HG03066 (cell line): Measurements from ENCODE around the gene FNTB.

ENCODE experiments used
- ATAC-seq: cut with Tn5 transposase; IDR thresholded peaks from one replicate; pipeline ENCODE4 v1.9.1; 2021; ENCODE audit warnings: low read depth; ENCODE audit not compliant: unreplicated experiment

FNTB gene

GRCh38 chr14:64952598-64953309 is 33.9 kb upstream of the FNTB start:
- no peak for ATAC-seq

GRCh38 chr14:64953310-64953654 is 33.4 kb upstream of the FNTB start:
- ATAC-seq = no peak

DNA sequence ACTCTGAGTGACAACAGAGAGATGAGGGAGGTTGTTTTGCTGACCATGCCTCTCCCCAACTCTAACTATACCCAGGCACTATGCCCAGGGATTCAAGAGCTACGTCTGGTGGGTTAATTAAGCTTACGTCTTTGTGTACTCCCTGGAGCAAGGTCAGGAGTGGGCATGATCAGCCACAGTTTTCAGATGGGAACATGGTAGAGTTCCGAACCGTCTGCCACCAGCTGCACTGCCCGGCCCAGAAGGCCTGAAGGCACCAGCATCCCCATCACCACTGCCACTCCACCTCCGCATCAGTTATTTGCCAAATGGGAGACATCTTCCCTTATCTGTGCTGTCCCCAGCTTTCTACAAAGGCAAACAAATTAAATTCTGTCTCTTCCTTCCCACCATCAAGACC is 33.0 kb upstream of the FNTB start:
- no peak for ATAC-seq

DNA sequence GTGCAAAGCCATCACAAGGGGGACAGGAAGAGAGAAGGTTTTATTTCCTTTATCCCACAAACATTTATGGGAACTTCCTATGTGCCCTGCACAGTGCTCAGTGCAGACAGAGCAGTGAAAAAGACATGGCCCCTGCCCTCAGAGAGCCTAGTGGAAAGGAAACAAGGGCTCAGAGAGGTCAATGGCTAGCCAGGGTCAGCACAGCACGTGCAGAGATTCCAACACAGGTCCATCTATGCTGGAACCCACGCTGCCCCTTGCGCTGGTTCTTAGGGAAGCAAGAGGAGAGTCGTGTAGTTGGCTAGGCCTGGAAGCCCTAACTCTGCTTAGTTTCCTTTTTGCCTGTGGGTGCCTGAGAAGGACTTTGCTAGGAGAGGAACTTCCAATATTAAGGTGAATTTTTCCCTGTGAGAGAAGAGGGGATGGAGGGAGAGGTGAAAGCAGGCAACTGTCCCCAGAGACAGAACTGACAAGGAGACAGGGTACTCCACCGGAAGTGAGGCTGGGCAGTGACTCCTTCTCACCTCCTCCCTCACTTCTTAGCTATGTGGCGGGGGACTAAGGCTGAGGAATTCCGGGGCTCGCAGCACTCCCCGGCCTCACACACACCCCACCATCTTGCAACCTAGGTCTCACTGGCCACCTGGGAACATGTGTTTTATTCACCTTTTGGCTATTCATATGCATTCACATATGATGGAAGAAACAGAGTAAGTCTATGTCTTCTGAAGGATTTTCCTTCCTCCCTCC is 32.0 kb upstream of the FNTB start:
- ATAC-seq = no peak

DNA sequence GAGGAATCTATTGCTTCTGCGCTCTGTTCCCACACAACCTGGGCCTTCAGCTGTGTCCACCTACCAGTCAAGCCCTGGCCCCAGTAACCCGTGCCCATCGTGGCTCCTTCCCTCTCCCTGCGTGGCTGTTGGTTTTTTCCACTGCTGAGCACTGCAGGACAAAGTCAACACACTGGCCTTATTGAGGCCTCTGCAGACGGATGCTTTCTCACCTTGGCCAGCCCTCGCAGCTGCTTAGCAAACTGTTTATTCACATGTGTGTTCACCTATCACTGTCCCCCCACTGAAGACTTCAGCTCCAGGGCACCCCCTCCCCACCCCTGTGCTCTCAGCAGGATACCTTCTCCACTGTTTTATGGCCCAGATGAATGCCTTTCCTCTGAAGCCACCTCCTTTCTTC is 31.4 kb upstream of the FNTB start:
- no peak for ATAC-seq

- no peak for ATAC-seq
Measured at GRCh38 chr14:64956697-64957406, 29.8 kb upstream of the FNTB start.

- no peak for ATAC-seq
Measured at GRCh38 chr14:64958201-64958600, 28.5 kb upstream of the FNTB start.

DNA sequence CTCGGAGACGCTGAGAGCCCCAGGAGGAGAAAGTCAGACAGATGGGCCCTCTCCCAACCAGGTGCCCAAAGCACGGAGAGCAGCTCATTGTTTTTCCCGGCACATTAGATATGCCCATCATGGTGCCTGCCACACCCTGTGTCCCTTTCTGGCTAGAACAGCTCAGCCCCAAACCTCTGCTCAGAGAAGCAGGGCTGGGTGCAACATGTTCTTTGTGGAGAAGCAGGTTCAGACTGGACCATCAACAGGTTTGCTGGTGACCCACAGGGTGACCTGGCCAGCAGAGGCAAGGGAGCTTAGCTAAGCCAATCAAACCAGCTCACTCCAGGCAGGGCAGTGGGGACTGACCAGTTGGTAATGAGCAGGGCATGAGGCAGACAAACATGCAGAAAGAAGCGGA is 28.0 kb upstream of the FNTB start:
- ATAC-seq = no peak

DNA sequence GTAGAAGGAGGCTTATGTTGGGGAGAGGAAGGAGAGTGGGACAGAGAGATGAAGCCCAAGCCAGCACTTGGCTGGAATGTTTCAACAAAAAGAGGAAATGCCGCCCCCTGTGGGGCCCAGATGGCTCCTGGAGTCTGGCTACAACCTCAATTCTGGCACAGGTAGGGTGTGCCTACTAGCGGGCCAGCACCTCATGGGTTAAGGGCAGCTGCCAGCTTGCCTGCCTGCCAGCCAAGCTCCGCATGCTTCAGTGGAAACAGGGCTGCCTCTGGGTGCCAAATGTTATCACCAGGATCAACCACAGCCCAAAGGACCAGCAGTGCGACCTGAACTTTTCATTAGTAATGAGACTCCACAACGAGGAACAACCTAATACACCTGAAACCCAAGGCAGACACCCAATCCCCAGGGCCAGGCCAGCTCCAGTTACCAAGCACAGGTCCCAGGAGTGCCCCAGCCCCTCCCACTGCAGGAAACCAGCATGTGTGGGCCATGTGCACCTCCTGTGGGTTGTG is 25.9 kb upstream of the FNTB start:
- no peak for ATAC-seq

GRCh38 chr14:64963611-64964010 is 23.1 kb upstream of the FNTB start:
- no peak for ATAC-seq

- no peak for ATAC-seq
Measured at GRCh38 chr14:64965356-64966000, 21.2 kb upstream of the FNTB start.

- no peak for ATAC-seq
Measured at GRCh38 chr14:64966976-64967375, 19.7 kb upstream of the FNTB start.

DNA sequence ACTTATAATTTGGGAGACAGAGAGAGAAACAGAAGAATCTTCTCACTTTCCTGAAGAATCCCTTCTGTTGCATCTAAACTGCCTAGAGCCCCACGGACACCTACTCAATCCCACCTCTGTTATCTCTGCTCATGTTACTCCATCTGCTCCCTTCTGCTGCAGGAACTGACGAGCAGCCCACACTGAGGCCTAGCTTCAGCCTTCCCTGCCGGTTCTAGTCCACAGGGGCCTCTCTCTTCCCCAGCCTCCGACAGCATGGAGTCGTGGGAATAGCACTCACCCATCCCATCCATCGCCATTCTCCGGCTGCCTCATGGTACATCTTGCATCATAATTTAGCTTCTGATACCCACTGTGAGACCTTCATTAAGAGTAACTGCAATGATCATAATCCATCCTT is 18.5 kb upstream of the FNTB start:
- ATAC-seq = no peak

DNA sequence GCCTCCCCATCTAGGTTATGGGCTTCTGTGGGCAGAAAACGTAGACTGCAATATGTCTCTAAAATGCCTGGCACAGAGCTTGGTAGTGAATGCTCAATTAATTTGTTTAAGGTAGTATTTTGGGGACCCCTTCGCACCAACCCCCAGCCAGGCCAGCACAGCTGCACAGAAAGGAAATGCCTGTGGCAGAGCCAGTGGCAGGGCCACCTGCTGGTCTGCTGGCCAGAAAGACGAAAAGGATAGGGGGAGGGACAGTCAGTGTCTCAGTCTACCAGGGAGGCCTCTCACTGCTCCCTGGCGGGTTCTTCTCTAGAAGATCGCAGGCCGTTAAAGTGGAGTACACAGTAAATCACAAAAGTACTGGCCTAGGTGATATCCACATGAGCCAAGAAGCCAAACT is 18.0 kb upstream of the FNTB start:
- ATAC-seq = no peak

DNA sequence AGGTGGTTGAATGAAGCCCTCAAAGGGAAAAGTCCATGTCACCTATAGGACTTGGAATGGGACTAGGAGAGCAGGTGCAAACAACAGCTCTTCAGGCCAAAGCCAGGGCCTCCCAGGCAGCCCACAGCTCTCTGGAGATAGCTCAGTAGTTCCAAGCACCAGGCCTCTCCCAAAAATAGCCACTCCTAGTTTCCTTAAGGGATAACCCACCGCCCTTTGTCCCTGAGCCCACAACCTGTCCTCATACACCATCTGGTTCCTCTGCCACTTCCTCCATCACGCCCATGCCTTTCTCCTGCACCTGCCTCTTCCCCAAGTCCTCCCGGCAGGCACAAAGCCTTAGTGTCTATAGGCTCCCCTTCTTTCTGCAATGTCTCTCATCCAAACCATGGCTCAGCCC is 16.7 kb upstream of the FNTB start:
- ATAC-seq = no peak

- no peak for ATAC-seq
Measured at GRCh38 chr14:64970776-64971477, 15.8 kb upstream of the FNTB start.

- ATAC-seq = no peak
Measured at GRCh38 chr14:64971491-64971942, 15.2 kb upstream of the FNTB start.

DNA sequence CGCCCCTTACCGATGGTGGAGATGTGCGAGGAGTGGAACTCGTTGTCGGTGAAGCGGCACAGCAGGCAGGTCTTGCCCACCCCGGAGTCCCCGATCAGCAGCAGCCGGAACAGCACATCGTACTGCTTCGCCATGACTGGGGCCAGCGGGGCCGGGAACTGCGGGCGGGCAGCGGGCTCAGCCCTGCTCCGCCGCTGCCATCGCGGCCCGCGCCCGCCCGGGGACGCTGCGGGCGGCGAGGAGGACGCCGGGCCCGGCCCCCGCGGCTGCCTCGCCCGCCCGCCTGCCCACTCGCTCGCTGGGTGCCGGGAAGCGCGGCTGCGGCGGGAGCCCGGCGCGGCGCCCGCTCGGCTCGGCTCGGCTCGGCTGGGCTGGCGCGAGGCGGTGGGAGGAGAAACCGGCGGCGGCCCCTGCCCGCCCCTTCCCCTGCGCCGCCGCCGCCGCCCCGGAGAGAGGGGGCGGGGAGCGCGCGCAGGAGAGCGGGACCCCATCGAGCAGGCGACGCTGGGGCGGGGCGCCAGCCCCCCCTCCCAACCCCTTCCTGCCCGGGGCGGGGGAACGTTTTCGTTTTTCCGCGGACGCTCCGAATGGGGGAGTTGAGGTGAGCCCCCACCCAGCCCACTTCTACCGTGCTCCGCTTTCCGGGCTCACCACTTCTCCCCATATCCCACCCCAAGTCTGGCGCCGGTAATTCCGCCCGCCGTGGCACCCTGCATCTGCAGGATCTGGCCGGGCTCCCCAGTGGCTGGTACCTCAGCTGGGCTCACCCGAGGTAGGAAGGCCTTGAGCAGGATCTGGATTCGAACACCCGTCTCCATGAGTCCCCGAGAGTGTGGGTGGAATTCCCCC is 14.5 kb upstream of the FNTB start, which contains the start of gene RAB15:
Gene RAB15, minus strand, starts transcription at position 394 of the 849 bp plus-strand sequence. Its CDS starts 260 bp downstream, at position 134.
- no peak for ATAC-seq

DNA sequence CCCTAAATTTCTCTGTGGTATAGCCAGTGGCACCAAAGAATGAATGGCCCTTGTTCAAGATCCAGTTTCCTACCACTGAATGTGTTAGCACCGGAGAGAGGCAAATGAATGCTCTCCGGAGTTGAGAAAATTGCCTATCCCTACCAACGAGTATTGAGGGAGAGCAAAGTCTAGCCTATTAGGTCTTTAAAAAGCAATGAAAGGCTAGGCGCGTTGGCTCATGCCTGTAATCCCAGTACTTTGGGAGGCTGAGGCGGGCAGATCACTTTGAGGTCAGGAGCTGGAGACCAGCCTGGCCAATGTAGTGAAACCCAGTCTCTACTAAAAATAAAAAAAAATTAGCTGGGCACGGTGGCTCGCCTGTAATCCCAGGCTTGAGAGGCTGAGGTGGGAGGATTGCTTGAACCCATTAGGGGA is 13.7 kb upstream of the FNTB start:
- no peak for ATAC-seq
